GM18508 (cell line): ENCODE data around the gene IGF2R.
A peak's percentile ranks its signal among the peaks of the same experiment; 100 is the strongest.
"Not testable (repeated sequence)": the region's sequence is repeated elsewhere in the genome, so short reads cannot be mapped to it uniquely, and the experiment has no call there.

Experiments used
- ATAC-seq: cut with Tn5 transposase; IDR thresholded peaks from one replicate; pipeline ENCODE4 v1.9.1; 2021; ENCODE audit warnings: moderate number of reproducible peaks; ENCODE audit not compliant: insufficient read depth, unreplicated experiment

The IGF2R gene

DNA sequence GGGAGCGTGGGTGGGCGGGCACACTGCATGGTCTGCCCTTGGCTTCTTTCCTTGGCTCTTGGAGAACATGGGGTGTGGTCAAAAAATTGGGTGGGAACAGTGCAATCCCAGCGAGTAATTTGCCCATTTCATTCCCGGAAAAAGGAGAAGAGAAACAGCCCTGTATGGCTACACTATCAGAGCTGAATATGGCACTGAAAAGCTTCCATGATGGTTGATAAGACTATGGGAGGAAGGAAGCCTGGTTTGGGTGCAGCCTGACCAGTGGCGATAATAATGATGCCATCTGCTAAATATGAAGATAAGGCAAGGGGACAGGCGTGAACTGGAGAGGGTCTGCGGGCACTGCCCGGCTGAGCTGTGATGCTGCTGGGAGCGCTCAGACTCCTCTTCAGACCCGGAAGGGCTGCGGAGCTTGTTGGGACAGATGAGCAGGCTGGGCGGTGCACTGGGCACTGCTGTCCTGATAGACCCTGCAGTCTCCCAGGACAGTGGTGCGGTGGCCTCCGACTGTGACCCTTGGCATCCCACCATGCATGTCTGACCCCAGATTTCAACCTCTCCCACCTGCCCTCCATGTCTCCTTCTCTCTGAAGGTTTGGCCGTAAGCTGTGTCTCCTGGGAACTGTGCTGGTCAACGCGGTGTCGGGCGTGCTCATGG, 162.9 kb downstream of the IGF2R start:
- no peak for ATAC-seq

DNA sequence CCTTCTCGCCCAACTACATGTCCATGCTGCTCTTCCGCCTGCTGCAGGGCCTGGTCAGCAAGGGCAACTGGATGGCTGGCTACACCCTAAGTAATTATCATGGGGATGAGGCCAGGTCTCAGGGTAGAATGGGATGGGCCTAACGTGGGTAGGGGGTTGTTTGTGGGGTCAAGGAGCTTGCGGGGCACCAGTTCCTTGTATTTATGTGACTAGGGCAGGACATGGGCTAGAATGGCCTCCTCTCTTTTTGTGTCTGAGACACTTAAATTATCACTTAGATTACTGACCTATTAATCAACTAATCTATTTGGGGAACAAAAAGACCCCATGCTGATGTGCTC, 163.4 kb downstream of the IGF2R start:
- no peak for ATAC-seq

DNA sequence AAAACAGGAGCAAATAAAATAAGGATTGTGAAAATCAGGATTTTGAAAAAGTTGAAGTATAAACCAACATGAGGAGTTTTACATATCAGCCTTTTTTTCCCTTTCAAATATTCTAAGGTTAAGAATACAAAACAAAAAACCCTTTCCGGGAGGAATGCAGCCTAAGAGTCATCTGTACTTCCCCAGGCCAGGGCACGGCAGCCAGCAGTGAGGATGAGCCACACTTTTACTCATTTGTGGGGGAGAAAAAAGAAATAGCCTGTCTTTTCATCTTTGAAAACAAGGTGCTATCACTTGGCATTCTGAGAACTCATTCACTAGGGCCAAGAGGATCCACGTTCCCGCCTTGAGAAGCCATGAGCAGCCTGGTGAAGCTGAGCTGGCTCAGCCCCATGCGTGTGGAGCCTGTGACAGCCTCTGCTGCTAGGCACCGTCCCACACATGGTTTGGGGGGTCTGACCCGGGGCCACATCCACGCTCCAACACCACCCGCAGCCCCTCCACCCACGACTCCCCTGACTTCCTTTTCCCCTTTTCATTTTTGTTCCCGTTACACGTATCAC, 164.0 kb downstream of the IGF2R start:
- ATAC-seq, result no peak

DNA sequence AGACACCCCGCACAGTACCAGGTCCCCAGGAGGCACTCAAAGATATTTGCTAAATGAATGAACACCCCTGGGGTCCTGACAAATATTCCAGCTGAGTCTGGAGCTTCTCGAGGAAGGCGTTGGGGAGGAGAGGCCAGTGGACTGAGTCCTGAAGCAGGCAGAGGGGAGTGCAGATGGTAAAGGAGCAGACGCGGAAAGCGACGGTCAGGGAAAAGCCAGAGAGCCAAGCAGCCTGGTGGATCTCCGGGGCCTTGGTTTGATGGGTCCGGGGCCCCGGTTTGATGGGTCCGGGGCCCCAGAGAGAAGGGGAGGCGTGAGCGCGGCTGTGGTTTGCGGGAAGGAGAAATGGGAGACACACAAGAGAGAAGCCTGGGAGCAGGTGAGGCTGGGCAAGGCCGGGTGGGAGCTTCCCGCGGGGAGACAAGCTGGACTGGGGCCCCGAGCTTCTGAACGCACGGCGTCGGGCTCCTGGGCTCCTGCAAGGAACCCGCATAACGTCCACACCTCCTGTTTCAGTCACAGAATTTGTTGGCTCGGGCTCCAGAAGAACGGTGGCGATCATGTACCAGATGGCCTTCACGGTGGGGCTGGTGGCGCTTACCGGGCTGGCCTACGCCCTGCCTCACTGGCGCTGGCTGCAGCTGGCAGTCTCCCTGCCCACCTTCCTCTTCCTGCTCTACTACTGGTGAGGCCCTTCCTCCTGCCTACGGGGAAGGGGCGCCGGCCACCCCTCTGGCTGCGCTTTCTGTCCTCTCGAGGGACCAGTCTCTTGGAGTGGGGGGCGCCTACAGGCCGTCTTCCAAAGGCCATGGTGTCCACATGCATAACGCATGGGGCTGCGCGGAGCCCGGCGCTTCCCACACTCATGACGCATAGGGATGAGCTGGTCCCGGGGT, 164.8 kb downstream of the IGF2R start:
- ATAC-seq, result no peak

DNA sequence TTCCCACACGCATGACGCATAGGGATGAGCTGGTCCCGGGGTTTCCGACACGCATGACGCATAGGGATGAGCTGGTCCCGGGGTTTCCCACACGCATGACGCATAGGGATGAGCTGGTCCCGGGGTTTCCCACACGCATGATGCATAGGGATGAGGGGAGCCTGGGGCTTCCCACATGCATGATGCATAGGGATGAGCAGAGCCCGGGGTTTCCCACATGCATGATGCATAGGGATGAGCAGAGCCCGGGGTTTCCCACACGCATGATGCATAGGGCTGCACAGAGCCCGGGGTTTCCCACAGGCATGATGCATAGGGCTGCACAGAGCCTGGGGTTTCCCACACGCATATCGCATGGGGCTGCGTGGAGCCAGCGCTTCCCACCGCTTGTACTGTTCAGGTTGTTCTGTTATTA, 165.5 kb downstream of the IGF2R start:
- not testable (repeated sequence) for ATAC-seq

DNA sequence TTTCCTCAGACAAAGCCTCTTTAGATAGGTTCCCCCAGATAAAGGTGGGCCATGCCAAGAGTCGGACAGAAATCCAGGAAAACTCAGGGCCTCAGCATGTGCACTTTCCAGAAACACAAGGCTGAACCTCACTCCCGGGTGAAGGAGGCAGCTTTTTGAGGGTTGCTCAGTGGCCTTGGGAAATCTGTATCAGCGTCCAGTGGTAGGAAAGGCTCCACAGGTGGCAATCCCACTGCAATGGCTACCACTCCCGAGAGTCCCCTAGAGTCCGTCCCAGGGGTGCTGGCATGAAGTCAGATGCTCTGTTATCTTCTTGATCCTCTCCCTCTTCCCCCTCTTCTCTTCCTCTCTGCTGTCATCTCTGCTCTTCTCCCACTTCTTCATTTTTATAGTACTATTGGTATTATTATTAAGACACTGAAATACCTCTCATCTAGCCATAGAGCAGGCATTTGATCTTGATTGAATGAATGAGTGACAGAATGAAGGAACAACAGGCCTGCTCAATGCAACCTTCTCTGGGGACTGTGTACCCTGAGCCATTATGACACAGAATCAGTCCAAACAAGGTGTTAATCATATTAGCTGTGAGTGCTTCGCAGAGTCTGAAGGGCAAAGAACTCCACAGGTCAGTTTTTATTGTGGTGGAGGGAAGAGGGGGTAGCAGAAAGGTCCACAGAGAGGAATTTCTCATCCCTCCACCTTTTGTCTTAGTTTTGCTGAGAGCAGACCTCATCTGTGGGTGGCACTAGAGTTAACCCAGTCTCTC, 166.1 kb downstream of the IGF2R start:
- ATAC-seq, result no peak

DNA sequence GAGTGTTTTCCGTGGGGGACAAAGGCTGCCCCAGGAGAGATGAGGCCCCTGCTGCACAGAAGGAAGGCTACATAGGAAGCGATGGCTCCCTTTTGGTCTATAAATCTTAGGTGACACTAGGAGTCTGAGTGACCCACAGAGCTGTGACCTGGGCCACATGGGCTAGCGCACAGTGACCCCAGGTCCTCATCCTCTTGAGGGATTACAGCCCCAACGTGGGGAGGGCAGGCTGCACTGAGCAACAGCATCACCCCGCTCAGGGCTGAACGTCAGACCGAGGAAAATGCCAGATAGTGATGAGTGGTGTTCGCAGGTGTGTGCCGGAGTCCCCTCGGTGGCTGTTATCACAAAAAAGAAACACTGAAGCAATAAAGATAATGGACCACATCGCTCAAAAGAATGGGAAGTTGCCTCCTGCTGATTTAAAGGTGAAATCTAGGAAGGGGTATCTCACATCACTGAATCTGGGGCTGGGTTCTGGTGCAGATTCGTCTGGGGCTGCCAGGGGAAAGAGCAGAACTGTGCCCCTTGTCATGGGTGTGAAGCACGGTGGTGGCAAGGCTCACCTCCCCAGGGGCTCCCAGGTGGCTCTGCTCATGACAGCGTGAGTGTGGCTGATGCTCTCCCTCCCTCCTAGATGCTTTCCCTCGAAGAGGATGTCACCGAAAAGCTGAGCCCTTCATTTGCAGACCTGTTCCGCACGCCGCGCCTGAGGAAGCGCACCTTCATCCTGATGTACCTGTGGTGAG, 167.2 kb downstream of the IGF2R start:
- ATAC-seq, result no peak

DNA sequence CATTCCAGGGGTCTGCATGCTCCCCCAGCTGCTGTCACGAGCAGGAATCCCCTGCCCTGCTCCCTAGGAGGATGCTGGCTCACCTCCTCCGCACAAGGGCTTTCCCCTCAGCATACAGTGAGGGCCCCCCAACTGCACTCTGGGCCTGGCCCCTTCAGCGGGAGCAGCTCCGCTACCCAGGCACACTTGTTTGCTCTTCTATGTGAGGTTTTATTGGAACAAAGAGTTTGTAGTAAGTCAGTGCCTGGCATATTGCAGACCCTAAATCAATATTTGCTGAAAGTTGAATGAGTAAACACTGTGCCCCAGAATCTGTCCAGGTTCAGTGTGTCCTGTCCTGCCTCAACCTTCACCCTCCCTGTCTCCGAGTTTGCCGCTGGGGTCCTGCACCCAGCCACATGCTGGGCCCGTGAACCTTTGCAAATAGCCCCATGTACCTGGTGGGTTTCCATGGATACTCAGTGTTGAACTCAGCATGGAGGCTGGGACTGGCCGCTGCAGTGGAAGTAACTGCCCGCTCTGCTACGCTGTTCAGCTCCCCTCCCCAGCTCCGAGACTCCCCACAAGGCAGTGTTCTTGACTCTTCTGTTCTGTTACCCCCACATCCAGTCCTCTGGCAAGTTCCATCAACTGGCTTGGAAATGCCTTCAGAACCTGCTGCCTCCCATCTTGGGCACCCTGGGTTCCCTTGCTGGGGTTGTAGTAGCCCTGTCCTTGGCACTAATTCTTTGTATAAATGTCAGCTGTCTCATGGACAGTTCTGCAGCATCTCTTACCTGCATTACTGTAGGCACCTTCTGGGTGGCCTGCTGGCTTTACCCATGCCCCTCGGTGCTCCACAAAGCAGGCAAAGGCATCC, 168.5 kb downstream of the IGF2R start:
- ATAC-seq, result no peak

DNA sequence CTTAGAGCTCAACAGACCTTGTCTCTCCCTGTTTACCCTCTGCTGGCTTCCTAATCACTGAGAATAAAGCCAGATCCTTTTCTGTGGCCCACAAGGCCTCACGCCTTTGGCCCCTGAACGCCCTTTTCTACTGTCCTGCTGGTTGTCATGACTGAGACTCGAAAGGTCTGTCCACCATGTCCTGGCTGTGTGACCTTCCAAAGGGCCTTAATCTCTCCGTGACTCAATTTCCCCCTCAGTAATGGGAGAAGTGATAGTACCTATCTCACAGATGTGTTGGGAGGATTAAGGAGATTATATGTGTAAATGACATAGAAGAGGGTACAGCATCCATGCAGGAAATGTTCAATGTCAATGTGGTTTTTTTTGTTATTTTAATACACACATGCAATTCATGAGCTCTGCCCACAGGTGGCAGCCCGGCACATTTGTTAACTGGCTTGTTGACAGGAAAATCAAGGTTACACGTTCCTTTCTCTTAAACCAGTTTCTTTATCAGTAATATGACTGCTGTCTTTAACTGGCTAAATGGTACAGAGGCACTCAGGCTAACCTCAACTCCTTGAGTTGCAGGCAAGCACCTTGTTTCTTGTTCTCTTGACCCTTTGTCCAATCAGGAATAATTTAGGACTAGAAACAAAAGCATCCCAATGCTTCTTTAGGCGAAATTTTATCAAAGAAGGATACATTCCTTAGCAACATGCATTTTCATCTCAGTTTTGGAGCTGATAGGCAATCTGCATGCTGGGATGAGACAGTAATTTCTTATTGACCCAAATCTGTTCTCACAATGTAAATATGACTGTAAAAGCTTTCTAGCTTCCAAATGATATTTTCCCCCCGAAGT, 169.3 kb downstream of the IGF2R start:
- ATAC-seq, result peak; percentile 61

DNA sequence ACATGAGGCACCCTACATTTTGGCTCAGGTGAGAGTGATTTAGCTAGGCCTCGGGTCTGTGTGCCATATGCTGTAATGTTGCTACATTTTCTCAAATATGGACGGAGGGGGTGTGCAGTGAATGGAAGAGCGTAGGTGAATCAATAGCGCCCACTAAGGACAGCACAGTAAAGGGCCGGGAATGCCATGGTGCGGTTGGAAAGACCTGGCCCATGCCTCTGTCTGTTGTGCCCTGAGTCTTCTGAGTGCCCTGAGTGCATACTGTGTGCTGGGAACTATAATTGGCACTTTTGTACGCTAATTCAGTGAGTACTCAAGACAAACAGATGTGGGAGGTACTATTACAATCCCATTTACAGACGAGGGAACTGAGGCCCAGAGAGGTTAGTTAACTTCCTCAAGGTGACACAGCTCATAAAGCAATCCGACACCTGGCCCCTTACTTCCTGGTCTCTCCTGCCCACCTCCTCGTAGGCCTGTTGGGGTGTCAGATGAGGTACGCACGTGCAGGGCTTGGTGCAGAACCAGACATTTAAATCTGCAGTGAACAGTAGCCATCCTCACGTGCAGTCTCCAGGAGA, 170.0 kb downstream of the IGF2R start:
- no peak for ATAC-seq

DNA sequence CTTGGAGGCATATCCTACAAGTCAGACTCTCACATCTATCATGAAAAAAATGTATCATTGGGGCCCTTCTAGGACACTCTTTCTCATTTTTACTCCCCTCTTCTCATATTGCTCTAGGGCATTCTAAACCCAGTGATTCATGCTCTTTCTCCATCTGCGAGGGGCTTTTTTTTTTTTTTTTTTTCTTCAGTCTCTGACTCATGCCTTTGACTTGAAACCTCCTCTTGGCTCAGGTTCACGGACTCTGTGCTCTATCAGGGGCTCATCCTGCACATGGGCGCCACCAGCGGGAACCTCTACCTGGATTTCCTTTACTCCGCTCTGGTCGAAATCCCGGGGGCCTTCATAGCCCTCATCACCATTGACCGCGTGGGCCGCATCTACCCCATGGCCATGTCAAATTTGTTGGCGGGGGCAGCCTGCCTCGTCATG, 170.6 kb downstream of the IGF2R start:
- ATAC-seq, result no peak

DNA sequence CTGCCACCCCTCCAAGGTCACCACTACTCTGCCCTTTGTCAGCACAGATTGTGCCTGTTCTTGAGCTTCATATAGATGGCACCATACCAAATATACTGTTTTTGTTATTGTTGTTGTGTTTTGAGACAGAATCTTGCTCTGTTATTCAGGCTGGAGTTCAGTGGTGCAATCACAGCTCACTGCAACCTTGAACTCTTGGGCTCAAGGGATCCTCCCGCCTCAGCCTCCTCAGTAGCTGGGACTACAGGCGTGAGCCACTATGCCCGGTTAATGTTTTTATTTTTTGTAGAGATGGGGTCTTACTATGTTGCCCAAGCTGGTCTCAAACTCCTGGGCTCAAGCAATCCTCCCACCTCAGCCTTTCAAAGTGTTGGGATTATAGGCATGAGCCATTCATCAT, 171.6 kb downstream of the IGF2R start:
- not testable (repeated sequence) for ATAC-seq

DNA sequence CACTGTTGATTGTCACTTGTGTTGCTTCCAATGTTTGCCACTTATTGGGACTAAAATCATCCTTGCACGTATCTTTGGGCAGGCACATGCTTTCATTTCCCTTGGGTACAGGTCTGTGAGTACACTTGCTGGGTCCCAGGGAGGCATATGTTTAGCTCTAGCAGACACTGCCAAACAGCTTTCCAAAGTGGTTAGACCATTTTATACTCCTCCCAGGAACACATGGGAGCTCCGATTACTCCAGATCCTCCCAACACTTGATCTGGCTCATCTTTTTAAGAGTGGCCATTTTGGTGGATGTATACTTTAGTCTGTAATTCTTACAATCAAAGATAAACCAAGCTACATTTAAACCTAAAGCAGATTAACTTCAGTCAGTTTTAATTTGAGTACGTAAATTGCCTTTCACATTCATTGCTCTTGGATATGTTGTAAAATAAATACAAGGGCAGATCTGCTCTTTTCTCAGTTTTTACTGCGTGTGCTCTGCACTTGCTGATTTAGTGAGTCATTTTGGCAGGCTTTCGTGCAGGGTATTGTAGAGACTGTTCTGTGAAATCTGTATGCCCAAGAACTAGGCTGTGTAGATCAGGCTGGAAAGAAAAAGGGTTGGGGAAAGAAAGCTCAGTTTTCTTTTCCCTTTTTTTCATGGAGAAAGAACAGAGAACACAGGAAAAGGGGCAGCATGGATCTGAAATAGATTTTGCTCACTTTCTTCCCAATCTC, 172.3 kb downstream of the IGF2R start:
- ATAC-seq, result no peak

DNA sequence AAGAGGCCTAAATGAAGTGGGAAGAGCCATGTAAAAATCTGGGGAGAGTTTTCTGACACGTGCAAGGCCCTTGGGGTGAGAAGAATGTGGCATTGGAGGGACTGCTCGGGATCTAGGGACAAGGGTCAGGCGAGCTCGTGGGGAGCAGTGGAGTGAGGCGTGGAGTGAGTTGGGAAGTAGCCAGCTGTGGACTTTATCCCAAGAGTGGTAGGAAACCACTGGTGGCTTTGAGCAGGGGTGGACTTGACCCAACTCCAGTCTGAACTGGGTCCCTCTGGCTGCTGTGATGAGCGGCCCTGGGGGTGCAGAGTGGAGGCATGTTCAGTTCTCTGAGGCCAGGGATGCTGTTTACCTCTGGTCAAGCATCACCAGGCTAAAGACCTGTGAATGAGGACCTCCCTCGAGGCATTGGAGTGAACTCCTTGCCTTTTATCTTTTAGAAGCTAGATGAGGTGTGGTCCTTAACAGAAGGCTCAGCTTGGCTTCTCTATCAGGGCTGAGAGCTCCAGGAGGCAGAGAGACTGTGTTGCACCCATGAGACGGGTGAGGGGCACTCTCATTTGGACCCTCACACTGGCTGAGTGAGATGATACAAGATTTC, 173.3 kb downstream of the IGF2R start:
- ATAC-seq, result no peak

DNA sequence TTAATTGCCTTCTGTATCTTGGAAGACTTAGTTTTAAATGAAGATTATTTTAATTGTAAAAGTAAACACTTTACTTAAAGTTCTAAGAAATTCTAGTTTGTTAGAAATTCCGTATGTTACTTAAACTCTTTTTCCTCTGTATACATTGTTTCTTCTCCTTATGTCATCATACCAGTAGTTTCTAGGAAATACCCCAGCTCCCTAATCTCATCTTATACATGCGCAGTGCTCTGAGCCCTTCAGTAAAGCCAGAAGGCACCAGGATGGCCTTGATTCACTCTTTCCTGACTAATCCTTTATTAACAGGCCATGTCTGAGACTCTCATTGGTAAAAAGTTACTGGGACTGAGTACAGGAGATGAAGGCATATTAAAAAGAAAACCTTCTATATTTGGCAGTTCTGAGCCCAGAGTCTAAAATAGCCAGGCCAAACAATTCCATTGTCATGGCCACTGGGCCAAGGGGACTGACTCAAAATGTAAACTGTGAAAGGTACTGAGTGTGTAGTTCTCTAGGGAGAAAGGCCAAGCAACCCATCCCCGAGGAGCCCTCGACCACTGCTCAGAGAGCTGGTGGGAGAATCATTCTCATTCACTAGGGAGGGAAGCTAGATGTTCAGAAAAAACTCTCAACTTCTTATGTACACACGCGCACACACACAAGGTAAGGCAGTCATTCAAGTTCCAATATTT, 177.7 kb downstream of the IGF2R start:
- ATAC-seq, result no peak

DNA sequence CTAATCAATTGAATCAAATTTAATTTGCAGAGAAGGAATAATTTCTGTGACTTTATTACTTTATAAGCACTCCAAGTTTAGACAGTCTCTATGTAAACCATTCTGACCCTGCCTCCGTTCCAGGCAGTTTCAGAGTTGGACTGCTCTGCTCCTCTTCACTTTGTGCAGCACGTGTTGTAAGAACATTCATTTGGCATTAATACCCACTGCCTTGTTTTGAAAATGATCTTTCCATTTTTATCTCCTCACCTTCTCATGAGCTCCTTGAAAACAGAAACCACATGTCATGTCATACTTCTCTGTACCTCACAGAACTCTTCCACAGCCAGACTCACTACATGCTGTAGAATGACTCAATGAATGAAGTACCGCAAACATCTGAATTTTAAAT, 178.3 kb downstream of the IGF2R start:
- ATAC-seq, result no peak
